RWPE1 (cell line): ENCODE data around the gene HMOX1.
"Not testable (repeated sequence)": the region's sequence is repeated elsewhere in the genome, so short reads cannot be mapped to it uniquely, and the experiment has no call there.

Source experiments
- CTCF ChIA-PET: fragments of 350-600 bp; sonication (Branson Sonifier 250); formaldehyde crosslinking; extraction: SDS; loops from one replicate; lab custom pipeline; 2021; lab: Yijun Ruan, JAX
- POLR2A ChIA-PET: fragments of 400-600 bp; formaldehyde crosslinking; extraction: SDS; loops from one replicate; lab custom pipeline; 2020; ENCODE audit warnings: antibody characterized with exemption; ENCODE audit not compliant: low non-redundant PET; lab: Yijun Ruan, JAX
- DNase-seq: peaks from one replicate; pipeline ENCODE4 v3.0.0; 2012; ENCODE audit warnings: low spot score
- H3K27ac ChIP-seq: fragments of 450-650 bp; 2 replicates; pipeline ENCODE4 v1.5.1; 2017
- TF ChIP-seq, protein P1 (sequence below): fragments of 450-650 bp; conservative IDR thresholded peaks from 2 replicates; pipeline ENCODE4 v1.5.1; 2017; ENCODE audit warnings: low read depth, mild to moderate bottlenecking

The HMOX1 gene

DNA sequence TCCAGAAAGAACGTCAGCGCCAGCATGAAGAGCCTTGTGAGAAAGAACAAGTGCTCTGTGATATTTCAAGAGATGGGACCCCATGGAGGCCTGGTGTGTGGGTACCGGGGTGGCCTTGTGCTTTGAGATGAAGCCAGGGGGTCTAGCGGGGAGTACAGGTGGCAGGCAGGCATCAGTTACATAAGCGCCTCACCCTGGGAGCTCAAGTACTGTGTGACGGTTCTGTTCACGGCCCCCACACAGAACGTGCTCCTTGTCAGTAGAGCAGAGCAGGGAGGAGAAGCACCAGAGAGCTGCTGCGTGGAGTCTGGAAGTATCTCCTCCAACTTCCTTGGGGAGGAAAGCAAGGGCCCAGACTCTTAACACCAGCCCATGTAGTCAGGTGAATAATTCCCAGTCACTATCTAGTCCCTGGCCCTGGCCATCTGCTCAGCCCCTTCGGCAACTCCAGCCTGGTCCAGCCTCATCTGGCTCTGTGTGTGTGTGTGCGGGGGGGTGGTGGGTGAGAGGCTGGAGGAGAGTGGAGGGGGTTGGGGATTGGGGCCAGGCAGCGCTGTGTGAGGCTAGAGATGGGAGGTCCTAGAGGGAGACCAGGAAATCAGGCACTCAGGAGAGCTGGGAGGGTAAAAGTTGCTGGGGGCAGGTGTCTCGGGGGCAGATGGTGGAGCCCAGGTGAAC, 51.5 kb downstream of the HMOX1 start:
- CTCF ChIA-PET: interaction anchor here (0.8 to 0.9 kb wide), 2 partner anchors 151 to 684 kb away, joined by 3 read pairs; no protein-coding TSS in a partner anchor

GRCh38 chr22:35434061-35434710, 53.3 kb downstream of the HMOX1 start:
- peak overlapping the region; percentile 22 for H3K27ac ChIP-seq
- ChIA-PET POLR2A (no interaction called here), CTCF (no interaction called here)
- DNase-seq: no peak
- TF ChIP-seq, protein P1, sequence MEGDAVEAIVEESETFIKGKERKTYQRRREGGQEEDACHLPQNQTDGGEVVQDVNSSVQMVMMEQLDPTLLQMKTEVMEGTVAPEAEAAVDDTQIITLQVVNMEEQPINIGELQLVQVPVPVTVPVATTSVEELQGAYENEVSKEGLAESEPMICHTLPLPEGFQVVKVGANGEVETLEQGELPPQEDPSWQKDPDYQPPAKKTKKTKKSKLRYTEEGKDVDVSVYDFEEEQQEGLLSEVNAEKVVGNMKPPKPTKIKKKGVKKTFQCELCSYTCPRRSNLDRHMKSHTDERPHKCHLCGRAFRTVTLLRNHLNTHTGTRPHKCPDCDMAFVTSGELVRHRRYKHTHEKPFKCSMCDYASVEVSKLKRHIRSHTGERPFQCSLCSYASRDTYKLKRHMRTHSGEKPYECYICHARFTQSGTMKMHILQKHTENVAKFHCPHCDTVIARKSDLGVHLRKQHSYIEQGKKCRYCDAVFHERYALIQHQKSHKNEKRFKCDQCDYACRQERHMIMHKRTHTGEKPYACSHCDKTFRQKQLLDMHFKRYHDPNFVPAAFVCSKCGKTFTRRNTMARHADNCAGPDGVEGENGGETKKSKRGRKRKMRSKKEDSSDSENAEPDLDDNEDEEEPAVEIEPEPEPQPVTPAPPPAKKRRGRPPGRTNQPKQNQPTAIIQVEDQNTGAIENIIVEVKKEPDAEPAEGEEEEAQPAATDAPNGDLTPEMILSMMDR: no peak

More for the DNA sequence above, 51.5 kb downstream of the HMOX1 start:
- POLR2A ChIA-PET: no interaction called here
- no peak overlapping the region; the same call in 1 of the 2 replicates for H3K27ac ChIP-seq
- no peak for DNase-seq
- TF ChIP-seq, protein P1: no peak

- TF ChIP-seq, protein P1: no peak
- ChIA-PET CTCF (no interaction called here), POLR2A (no interaction called here)
- no peak for DNase-seq
- H3K27ac ChIP-seq: peak overlapping the region; percentile 51
Observed at GRCh38 chr22:35435201-35435740, 54.4 kb downstream of the HMOX1 start.

DNA sequence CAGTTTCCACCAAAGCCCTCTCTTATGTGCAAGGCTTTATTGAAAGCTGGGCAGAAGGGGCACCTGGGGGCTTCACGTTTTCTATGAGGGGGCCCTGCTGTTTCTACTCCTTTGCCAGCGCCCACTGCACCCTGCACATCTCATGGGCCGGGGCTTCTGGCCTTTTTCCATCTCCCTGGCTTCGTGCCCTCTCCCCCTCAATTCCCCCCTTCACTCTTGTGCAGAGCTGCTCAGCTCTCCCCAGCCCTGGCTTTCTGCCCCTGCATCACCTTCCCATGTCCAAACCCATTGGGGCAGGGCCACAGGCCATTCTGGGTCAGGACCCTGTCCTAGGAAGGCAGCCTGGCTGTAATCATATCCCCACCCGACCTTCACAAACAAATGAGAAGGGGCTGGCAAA, 55.5 kb downstream of the HMOX1 start:
- DNase-seq: no peak
- peak overlapping the region; percentile 51 for H3K27ac ChIP-seq
- POLR2A ChIA-PET: no interaction called here
- TF ChIP-seq, protein P1: no peak
- CTCF ChIA-PET: no interaction called here

GRCh38 chr22:35437049-35437448, 56.2 kb downstream of the HMOX1 start:
- ChIA-PET POLR2A (no interaction called here), CTCF (no interaction called here)
- H3K27ac ChIP-seq: peak overlapping the region; percentile 51
- TF ChIP-seq, protein P1: no peak
- DNase-seq: peak; percentile 65

GRCh38 chr22:35438673-35439364, 57.9 kb downstream of the HMOX1 start:
- CTCF ChIA-PET, H3K27ac ChIP-seq, DNase-seq, POLR2A ChIA-PET: not testable (repeated sequence)
